HepG2 (cell line): ENCODE results near the gene MAP1LC3A. TPM values are rescaled to one million over a fixed set of nuclear protein-coding genes. Genes with fewer than 3 reads are reported as not detected.

Experiments used
- ARID2 ChIP-seq: sonication (generic); formaldehyde crosslinking; IDR thresholded peaks from 2 replicates; pipeline ENCODE4 v1.8.1; 2022; ENCODE audit warnings: mild to moderate bottlenecking, missing genetic modification reagents, borderline replicate concordance
- GFI1 ChIP-seq: sonication (generic); formaldehyde crosslinking; IDR thresholded peaks from 2 replicates; pipeline ENCODE4 v1.5.0; 2020; ENCODE audit warnings: missing genetic modification reagents, mild to moderate bottlenecking, borderline replicate concordance
- GLI4 ChIP-seq: sonication (generic); formaldehyde crosslinking; IDR thresholded peaks from 2 replicates; pipeline ENCODE4 v1.5.1; 2020; ENCODE audit warnings: missing genetic modification reagents, mild to moderate bottlenecking, moderate library complexity, borderline replicate concordance
- HIC2 ChIP-seq: sonication (generic); formaldehyde crosslinking; IDR thresholded peaks from 2 replicates; pipeline ENCODE4 v1.9.0; 2022; ENCODE audit warnings: low read depth, missing genetic modification reagents
- HNRNPLL ChIP-seq: fragments of 200-400 bp; formaldehyde crosslinking; IDR thresholded peaks from 2 replicates; pipeline ENCODE4 v1.6.1; 2017; ENCODE audit warnings: mild to moderate bottlenecking, low read depth, low read length; ENCODE audit not compliant: poor library complexity, severe bottlenecking
- MTERF4 ChIP-seq: sonication (generic); formaldehyde crosslinking; IDR thresholded peaks from 2 replicates; pipeline ENCODE4 v1.8.0; 2023; ENCODE audit warnings: mild to moderate bottlenecking, missing genetic modification reagents
- MXD3 ChIP-seq: IDR thresholded peaks from 2 replicates; pipeline ENCODE4 v1.6.1; 2016; ENCODE audit warnings: mild to moderate bottlenecking, missing biosample characterization, missing genetic modification reagents
- NR2F1 ChIP-seq, 2 experiments: fragments of 450-650 bp in 1 of 2; formaldehyde crosslinking in 1 of 2; IDR thresholded peaks; 2 replicates each; pipeline versions ENCODE4 v1.5.0 to v1.6.1; 2016 to 2020; ENCODE audit warnings: mild to moderate bottlenecking in 1 of 2, missing compliant biosample characterization in 1 of 2, missing genetic modification reagents in 1 of 2, moderate library complexity in 1 of 2
- PHF8 ChIP-seq: sonication (generic); formaldehyde crosslinking; IDR thresholded peaks from 2 replicates; pipeline ENCODE4 v1.5.0; 2020; ENCODE audit warnings: missing genetic modification reagents
- REPIN1 ChIP-seq: sonication (generic); formaldehyde crosslinking; IDR thresholded peaks from 2 replicates; pipeline ENCODE4 v1.8.0; 2022; ENCODE audit warnings: missing genetic modification reagents, low read depth, mild to moderate bottlenecking, borderline replicate concordance
- TBP ChIP-seq: sonication (generic); formaldehyde crosslinking; IDR thresholded peaks from 2 replicates; pipeline ENCODE4 v1.5.0; 2020; ENCODE audit warnings: missing genetic modification reagents
- TEAD2 ChIP-seq: sonication (generic); formaldehyde crosslinking; IDR thresholded peaks from 2 replicates; pipeline ENCODE4 v1.9.0; 2021; ENCODE audit warnings: missing genetic modification reagents
- USF2 ChIP-seq, 2 experiments: sonication (generic) in 1 of 2; formaldehyde crosslinking in 1 of 2; IDR thresholded peaks; 2 replicates each; pipeline versions ENCODE4 v1.5.1 to v1.6.1; 2011 to 2020; ENCODE audit warnings: borderline replicate concordance in 1 of 2, low read depth in 1 of 2, low read length in 1 of 2, mild to moderate bottlenecking in 1 of 2, missing genetic modification reagents in 1 of 2, moderate library complexity in 1 of 2
- ZNF24 ChIP-seq: fragments of 450-650 bp; IDR thresholded peaks from 2 replicates; pipeline ENCODE4 v1.6.1; 2017; ENCODE audit warnings: antibody characterized with exemption, mild to moderate bottlenecking
- ZNF281 ChIP-seq: sonication (generic); formaldehyde crosslinking; IDR thresholded peaks from 2 replicates; pipeline ENCODE4 v1.4.0; 2020; ENCODE audit warnings: missing genetic modification reagents, borderline replicate concordance
- ZNF496 ChIP-seq: sonication (generic); formaldehyde crosslinking; IDR thresholded peaks from 2 replicates; pipeline ENCODE4 v1.8.1; 2023; ENCODE audit warnings: mild to moderate bottlenecking, moderate library complexity, missing genetic modification reagents; ENCODE audit not compliant: insufficient replicate concordance
- ZNF749 ChIP-seq: sonication (generic); formaldehyde crosslinking; IDR thresholded peaks from 2 replicates; pipeline ENCODE4 v1.8.0; 2022; ENCODE audit warnings: mild to moderate bottlenecking, missing genetic modification reagents, moderate library complexity, borderline replicate concordance
- ZSCAN5A ChIP-seq: sonication (generic); formaldehyde crosslinking; IDR thresholded peaks from 2 replicates; pipeline ENCODE4 v1.8.0; 2022; ENCODE audit warnings: mild to moderate bottlenecking, missing genetic modification reagents, borderline replicate concordance
- polyA plus RNA-seq, 8 experiments: library from polyadenylated mRNA; depleted of rRNA in 3 of 8; stranded (reverse) in 7 of 8; unstranded in 1 of 8; fragments of >200 nt; fragmentation: Illumina TruSeq in 4 of 8; extraction: Trizol in 4 of 8; gene quantifications; 2 replicates each; pipeline versions ENCODE4 v1.2.1 to v1.2.3, GENCODE V29; 2011 to 2016; ENCODE audit warnings: low read depth in 4 of 8, missing spikeins in 1 of 8, mixed read lengths in 1 of 8; ENCODE audit not compliant: insufficient read depth in 1 of 8
- total RNA-seq, 5 experiments: library from RNA; depleted of rRNA; stranded (reverse); fragments of >200 nt; fragmentation: Illumina TruSeq; extraction: Trizol; gene quantifications; 2 replicates each; pipeline ENCODE4 v1.2.3, GENCODE V29; 2016; ENCODE audit warnings: low read depth in 1 of 5

Gene MAP1LC3A
- total and polyA plus RNA-seq, 2 of the 13 experiments (the other 11 are each of a cell fraction or from before 2014, with no cell fraction given), result not detected

- TF ChIP-seq ZNF281 (CRISPR knock-in tag) (no peak), HNRNPLL (no peak), USF2 (IDR thresholded peaks at IDR 0.05; ENCODE audit: low read depth, low read length) (no peak), USF2 (CRISPR knock-in tag; IDR thresholded peaks at IDR 0.05; ENCODE audit: borderline replicate concordance) (no peak), GFI1 (no peak), ZNF24 (no peak), PHF8 (CRISPR knock-in tag) (peak; percentile 50), ARID2 (CRISPR knock-in tag) (no peak), HIC2 (CRISPR knock-in tag) (no peak), ZSCAN5A (CRISPR knock-in tag) (no peak), MTERF4 (CRISPR knock-in tag) (no peak), TBP (CRISPR knock-in tag) (no peak), MXD3 (CRISPR knock-in tag) (no peak), ZNF496 (CRISPR knock-in tag) (no peak), REPIN1 (CRISPR knock-in tag) (peak; percentile 58; the same call in 1 of the 2 replicates), NR2F1 (CRISPR knock-in tag; IDR thresholded peaks at IDR 0.05) (peak; percentile 18 to 47; a peak in 1 of 4 replicates), ZNF749 (CRISPR knock-in tag) (no peak), GLI4 (no peak), TEAD2 (CRISPR knock-in tag) (no peak)
Measured at GRCh38 chr20:34538671-34539123, 19.8 kb upstream of the MAP1LC3A start (continued).
